ENCODE measurements around the gene TMEM95.

GRCh38 chr17:7357381-7357780 is 2.4 kb downstream of the TMEM95 start:
- TF ChIP-seq EZH2 (IDR thresholded peaks at IDR 0.05; ENCODE audit: low read depth, unreplicated experiment) (no peak), POLR2AphosphoS5 (IDR thresholded peaks at IDR 0.05; ENCODE audit: low read depth) (no peak), CTCF (conservative IDR thresholded peaks at IDR 0.05; ENCODE audit: low read depth in 2 of 2) (no peak), EZH2phosphoT487 (IDR thresholded peaks at IDR 0.05; ENCODE audit: unreplicated experiment) (no peak)
- TF ChIP-seq, protein P1, sequence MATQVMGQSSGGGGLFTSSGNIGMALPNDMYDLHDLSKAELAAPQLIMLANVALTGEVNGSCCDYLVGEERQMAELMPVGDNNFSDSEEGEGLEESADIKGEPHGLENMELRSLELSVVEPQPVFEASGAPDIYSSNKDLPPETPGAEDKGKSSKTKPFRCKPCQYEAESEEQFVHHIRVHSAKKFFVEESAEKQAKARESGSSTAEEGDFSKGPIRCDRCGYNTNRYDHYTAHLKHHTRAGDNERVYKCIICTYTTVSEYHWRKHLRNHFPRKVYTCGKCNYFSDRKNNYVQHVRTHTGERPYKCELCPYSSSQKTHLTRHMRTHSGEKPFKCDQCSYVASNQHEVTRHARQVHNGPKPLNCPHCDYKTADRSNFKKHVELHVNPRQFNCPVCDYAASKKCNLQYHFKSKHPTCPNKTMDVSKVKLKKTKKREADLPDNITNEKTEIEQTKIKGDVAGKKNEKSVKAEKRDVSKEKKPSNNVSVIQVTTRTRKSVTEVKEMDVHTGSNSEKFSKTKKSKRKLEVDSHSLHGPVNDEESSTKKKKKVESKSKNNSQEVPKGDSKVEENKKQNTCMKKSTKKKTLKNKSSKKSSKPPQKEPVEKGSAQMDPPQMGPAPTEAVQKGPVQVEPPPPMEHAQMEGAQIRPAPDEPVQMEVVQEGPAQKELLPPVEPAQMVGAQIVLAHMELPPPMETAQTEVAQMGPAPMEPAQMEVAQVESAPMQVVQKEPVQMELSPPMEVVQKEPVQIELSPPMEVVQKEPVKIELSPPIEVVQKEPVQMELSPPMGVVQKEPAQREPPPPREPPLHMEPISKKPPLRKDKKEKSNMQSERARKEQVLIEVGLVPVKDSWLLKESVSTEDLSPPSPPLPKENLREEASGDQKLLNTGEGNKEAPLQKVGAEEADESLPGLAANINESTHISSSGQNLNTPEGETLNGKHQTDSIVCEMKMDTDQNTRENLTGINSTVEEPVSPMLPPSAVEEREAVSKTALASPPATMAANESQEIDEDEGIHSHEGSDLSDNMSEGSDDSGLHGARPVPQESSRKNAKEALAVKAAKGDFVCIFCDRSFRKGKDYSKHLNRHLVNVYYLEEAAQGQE (IDR thresholded peaks at IDR 0.05; ENCODE audit: unreplicated experiment), result no peak

Measured in GM23338 (cell line).